LNCaP clone FGC (cell line): ENCODE results near the gene PRELID3B.

ENCODE experiments used
- DNase-seq: peaks from one replicate; pipeline ENCODE4 v3.0.0-alpha.2; 2011; ENCODE audit warnings: low read depth
- H3K4me3 ChIP-seq: 2 replicates; pipeline ENCODE4 v1.5.1; 2011; ENCODE audit warnings: mild to moderate bottlenecking, low read depth, low read length, control low read depth
- TF ChIP-seq, protein P1 (sequence below): IDR thresholded peaks from 2 replicates; pipeline ENCODE4 v1.5.1; 2012; ENCODE audit warnings: mild to moderate bottlenecking; ENCODE audit not compliant: control insufficient read depth, insufficient read depth; ENCODE audit errors: extremely low read depth

The PRELID3B gene

DNA sequence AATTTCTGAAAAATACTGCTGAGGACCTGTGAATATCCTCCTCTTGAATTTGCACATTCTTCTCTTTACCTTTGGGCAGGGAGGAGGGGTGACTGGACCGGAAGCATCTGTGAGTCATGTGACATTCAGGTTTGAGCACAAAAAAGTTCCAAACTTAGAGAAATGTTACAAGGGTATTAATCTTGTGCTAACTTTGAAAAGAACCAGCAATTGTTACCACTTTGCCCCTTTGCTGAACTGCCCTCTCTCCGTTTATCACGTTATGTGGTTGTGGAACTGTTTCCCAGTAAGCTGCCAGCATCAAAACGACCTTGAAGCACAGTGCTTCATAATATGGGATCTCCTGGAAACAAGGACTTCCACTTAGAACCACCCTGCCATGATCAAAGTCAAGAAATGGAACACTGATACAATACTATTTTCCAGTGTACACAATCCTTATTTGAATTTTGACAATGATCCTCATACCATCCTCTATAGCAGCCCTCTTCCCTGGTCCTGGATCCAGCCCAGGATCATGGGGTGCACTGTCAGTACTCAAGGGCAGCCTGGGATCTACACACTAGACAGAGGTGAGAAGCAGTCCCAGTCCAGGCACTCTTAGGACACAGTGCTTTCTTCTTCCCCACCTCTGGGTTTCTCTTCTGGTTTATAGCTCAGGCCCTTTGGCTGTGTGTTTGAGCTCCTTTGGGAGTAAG lies 25.6 kb downstream of the PRELID3B start:
- DNase-seq = no peak

DNA sequence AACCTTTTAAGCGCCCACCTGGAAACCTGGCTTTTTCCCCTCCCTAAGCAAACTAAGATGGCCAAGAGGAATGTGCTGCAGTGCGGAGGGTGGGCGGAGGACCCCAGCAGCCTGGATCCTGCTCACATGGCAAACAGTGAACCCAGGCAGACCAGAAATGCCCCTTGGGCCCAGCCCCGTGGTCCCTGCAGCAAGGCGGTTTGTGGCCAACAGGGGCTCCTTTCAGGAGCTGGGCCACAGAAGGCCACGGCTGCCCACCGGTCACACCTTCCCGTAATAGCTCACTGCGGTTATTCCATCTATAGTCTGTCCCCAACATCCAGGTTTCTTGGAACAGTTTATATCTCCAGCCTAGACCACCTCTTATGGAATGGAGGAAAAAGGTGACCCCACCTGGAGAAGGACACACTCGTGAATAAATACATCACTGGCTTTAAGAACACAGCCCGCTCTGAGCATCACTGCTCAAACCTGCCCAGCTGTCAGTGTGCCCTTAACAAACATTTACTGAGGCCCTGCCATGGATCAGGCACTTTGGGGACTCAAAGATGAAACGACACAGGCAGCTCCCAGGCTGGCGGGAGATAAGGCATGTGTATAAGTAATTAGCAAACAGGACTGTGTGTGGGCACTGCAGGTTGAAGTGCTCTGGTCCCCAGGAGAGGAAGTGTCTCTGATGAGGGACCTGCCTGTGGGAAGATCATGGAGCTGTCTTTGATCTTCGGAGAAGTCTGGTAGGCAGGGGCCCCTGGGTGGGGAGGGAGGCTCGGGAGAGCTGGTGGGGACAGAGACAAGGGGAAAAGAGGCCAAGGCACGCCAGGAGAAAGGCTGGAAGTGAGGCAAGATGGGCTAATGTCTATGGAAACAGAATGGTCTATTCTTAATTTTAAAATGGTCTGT lies 26.5 kb downstream of the PRELID3B start:
- DNase-seq = no peak
- no peak overlapping the region for H3K4me3 ChIP-seq
- TF ChIP-seq, protein P1, sequence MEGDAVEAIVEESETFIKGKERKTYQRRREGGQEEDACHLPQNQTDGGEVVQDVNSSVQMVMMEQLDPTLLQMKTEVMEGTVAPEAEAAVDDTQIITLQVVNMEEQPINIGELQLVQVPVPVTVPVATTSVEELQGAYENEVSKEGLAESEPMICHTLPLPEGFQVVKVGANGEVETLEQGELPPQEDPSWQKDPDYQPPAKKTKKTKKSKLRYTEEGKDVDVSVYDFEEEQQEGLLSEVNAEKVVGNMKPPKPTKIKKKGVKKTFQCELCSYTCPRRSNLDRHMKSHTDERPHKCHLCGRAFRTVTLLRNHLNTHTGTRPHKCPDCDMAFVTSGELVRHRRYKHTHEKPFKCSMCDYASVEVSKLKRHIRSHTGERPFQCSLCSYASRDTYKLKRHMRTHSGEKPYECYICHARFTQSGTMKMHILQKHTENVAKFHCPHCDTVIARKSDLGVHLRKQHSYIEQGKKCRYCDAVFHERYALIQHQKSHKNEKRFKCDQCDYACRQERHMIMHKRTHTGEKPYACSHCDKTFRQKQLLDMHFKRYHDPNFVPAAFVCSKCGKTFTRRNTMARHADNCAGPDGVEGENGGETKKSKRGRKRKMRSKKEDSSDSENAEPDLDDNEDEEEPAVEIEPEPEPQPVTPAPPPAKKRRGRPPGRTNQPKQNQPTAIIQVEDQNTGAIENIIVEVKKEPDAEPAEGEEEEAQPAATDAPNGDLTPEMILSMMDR = no peak

More for the DNA sequence above, 25.6 kb downstream of the PRELID3B start:
- no peak overlapping the region for H3K4me3 ChIP-seq
- TF ChIP-seq, protein P1 = no peak

DNA sequence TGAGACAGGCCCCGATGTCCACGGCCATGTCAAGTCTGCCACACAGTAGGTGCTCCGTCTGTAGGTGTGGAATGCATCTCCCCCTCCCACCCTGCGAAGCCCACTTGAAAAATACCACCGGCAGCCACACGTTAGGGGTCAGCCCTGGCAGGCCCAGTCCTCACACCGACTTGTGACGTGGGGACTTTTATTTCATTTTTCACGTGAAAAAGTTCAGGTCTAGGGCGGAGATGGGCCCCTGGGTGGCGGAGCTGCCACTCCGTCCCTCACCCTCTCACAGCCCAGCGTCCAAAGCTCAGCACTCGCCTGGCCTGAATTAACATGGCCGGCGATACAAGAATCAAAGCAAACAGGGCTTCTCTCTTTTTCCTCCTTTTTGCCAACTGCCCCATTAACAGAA lies 27.2 kb downstream of the PRELID3B start:
- TF ChIP-seq, protein P1 = no peak
- no peak overlapping the region for H3K4me3 ChIP-seq
- no peak for DNase-seq

DNA sequence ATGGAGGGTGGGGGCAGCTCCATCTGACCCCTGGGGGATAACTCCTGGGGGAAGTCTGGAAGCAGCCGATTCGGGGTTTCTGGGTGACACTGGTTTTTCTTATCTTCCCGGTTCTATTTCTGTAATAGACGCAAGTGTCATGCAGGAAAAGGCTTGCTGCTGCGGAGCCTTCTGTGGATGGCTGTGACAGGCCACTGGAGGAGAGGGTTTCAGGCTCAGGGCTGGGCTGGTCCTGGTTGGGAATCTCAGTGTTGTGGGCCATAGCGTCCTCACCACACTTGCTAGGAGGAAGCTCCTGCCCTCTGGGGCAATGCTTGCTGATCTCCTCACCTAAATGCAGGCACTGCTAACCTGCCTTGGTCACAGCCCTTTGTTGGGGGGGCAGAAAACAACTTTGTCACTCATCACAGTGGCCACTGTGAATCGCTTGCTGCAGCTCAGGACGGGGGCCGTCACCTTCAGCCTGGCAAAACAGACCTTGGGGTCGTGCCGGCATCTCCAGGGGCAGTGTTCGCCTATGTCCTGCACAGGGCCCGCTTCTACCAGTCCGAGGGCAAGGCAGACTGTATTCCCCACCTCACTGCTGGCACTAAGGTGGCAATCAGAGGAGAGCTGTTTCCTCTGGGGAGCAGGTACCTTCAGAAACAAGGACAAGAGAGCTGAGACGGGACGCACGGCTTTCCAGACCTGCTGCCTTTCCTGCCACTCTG lies 27.8 kb downstream of the PRELID3B start:
- TF ChIP-seq, protein P1 = no peak
- H3K4me3 ChIP-seq = no peak overlapping the region
- DNase-seq = no peak

DNA sequence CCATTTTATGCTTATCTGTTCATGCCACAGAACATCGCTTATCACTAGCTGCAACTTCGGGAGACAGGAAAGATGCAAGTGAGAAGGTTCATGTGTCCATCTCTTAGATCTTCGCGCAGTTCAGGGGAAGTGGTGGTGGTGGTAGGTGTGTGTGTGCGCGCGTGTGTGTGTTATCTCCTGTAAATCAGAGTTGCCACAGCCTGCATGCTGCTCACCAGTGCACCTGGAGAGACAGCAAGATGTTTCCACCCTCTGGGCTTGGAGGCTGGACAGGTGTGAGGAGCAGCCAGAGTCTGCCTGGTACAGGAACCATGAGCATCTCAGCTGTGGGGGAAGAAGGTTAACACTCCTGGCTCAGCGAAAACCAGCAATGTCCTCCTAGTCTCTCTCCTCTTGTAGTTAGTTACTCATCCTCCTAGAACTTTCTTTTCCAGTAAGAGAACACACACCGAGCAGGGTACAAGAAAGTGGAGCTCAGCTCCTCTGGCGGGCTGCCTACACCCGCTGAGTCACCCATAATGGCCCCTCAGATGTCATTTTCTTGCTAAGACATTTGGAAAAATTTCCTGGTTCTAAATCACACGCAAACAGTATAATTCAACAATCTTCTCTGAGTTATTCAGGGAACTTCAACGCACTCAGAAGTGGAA lies 28.5 kb downstream of the PRELID3B start:
- TF ChIP-seq, protein P1 = no peak
- no peak for DNase-seq
- no peak overlapping the region for H3K4me3 ChIP-seq
